ENCODE data around the gene KCNQ5.

- TF ChIP-seq CTCF (IDR thresholded peaks at IDR 0.05): no peak
- no peak for TF ChIP-seq EZH2phosphoT487 (IDR thresholded peaks at IDR 0.05)
- TF ChIP-seq EZH2 (IDR thresholded peaks at IDR 0.05): no peak
These were observed 254.4 kb downstream of the KCNQ5 start for GRCh38 chr6:72876256-72876655.
